GM23338 (cell line): ENCODE data around the gene KATNAL2.
"Not testable (repeated sequence)": the region's sequence is repeated elsewhere in the genome, so short reads cannot be mapped to it uniquely, and the experiment has no call there.

Source experiments
- CREB1 ChIP-seq: fragments of 250-450 bp; sonication (Bioruptor Pico); IDR thresholded peaks from 2 replicates; pipeline ENCODE4 v1.5.0; 2020; ENCODE audit warnings: low read depth, mild to moderate bottlenecking, moderate library complexity
- ETS1 ChIP-seq: IDR thresholded peaks from 2 replicates; pipeline ENCODE4 v1.6.1; 2016; ENCODE audit warnings: antibody characterized with exemption
- EZH2 ChIP-seq: fragments of 200-600 bp; sonication (generic); IDR thresholded peaks from one replicate; pipeline ENCODE4 v1.8.0; 2017; ENCODE audit warnings: antibody characterized with exemption, mild to moderate bottlenecking, low read depth; ENCODE audit not compliant: unreplicated experiment
- EZH2phosphoT487 ChIP-seq: fragments of 200-600 bp; sonication (generic); IDR thresholded peaks from one replicate; pipeline ENCODE4 v1.8.1; 2018; ENCODE audit warnings: antibody characterized with exemption; ENCODE audit not compliant: unreplicated experiment
- JUNB ChIP-seq: IDR thresholded peaks from one replicate; pipeline ENCODE4 v1.6.1; 2016; ENCODE audit warnings: antibody characterized with exemption; ENCODE audit not compliant: unreplicated experiment
- NANOG ChIP-seq: IDR thresholded peaks from 2 replicates; pipeline ENCODE4 v1.6.1; 2016; ENCODE audit warnings: antibody characterized with exemption, borderline replicate concordance
- POLR2AphosphoS5 ChIP-seq: IDR thresholded peaks from 2 replicates; pipeline ENCODE4 v1.6.1; 2016; ENCODE audit warnings: antibody characterized with exemption, low read depth
- REST ChIP-seq: IDR thresholded peaks from one replicate; pipeline ENCODE4 v1.6.1; 2018; ENCODE audit warnings: antibody characterized with exemption; ENCODE audit not compliant: unreplicated experiment
- STAT1 ChIP-seq: IDR thresholded peaks from one replicate; pipeline ENCODE4 v1.6.1; 2016; ENCODE audit warnings: antibody characterized with exemption; ENCODE audit not compliant: unreplicated experiment
- ZNF114 ChIP-seq: fragments of 250-450 bp; sonication (Bioruptor Pico); IDR thresholded peaks from 2 replicates; pipeline ENCODE4 v1.5.0; 2020; ENCODE audit warnings: mild to moderate bottlenecking, moderate library complexity
- ZNF331 ChIP-seq: fragments of 250-450 bp; sonication (Bioruptor Pico); IDR thresholded peaks from 2 replicates; pipeline ENCODE4 v1.5.0; 2020; ENCODE audit warnings: low read depth, mild to moderate bottlenecking, moderate library complexity
- TF ChIP-seq, protein P1 (sequence below), 2 experiments: fragments of 200-600 bp in 1 of 2; sonication (generic) in 1 of 2; conservative IDR thresholded peaks; 2 replicates each; pipeline versions ENCODE4 v1.5.1 to v1.6.1; 2016 to 2017; ENCODE audit warnings: antibody characterized with exemption in 2 of 2, low read depth in 2 of 2, mild to moderate bottlenecking in 2 of 2, moderate library complexity in 1 of 2
- TF ChIP-seq, protein P2 (sequence below): fragments of 250-450 bp; sonication (Bioruptor Pico); IDR thresholded peaks from 2 replicates; pipeline ENCODE4 v1.5.0; 2020; ENCODE audit warnings: mild to moderate bottlenecking, moderate library complexity

DNA sequence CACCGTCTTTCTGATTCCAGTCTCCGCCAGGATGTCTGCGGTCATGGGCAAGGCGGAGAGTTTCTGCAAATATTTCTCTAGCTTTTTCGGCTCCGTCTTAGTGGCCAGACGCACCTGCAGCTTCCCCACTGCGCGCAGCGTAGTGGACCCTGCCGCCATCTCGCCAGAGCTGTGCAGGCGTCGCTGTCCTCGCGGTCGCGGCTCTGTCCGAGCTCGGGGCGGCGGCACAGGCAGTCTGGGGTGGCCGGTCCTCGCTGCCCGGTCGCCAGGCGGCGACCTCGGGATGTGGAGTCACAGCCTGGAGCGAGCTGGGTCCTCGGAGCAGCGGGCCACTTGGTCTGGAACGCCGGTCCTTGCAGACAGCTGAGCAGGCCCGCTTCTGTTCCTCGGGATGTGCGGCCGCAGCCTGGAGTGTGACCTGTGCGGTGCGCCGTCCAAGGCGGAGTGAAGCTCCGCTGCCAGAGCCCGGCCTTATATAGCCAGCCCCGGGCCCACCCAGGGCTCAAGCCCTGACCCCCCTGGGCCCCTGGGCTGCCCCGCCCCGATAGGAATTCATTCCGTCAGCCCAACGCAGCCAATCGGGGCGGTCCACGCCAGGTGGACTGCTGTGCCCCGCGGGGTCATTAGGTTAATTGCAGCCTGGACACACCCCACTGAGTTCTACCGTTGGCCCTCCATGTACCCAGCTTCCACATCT lies 106.5 kb downstream of the KATNAL2 start:
- TF ChIP-seq, protein P1, sequence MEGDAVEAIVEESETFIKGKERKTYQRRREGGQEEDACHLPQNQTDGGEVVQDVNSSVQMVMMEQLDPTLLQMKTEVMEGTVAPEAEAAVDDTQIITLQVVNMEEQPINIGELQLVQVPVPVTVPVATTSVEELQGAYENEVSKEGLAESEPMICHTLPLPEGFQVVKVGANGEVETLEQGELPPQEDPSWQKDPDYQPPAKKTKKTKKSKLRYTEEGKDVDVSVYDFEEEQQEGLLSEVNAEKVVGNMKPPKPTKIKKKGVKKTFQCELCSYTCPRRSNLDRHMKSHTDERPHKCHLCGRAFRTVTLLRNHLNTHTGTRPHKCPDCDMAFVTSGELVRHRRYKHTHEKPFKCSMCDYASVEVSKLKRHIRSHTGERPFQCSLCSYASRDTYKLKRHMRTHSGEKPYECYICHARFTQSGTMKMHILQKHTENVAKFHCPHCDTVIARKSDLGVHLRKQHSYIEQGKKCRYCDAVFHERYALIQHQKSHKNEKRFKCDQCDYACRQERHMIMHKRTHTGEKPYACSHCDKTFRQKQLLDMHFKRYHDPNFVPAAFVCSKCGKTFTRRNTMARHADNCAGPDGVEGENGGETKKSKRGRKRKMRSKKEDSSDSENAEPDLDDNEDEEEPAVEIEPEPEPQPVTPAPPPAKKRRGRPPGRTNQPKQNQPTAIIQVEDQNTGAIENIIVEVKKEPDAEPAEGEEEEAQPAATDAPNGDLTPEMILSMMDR (conservative IDR thresholded peaks at IDR 0.05; ENCODE audit: low read depth in 2 of 2), result not testable (repeated sequence)
- TF ChIP-seq EZH2; POLR2AphosphoS5; REST; ETS1; EZH2phosphoT487; CREB1; JUNB; NANOG; STAT1; ZNF114 (CRISPR knock-in tag); ZNF331 (CRISPR knock-in tag): not testable (repeated sequence)
- TF ChIP-seq, protein P2, sequence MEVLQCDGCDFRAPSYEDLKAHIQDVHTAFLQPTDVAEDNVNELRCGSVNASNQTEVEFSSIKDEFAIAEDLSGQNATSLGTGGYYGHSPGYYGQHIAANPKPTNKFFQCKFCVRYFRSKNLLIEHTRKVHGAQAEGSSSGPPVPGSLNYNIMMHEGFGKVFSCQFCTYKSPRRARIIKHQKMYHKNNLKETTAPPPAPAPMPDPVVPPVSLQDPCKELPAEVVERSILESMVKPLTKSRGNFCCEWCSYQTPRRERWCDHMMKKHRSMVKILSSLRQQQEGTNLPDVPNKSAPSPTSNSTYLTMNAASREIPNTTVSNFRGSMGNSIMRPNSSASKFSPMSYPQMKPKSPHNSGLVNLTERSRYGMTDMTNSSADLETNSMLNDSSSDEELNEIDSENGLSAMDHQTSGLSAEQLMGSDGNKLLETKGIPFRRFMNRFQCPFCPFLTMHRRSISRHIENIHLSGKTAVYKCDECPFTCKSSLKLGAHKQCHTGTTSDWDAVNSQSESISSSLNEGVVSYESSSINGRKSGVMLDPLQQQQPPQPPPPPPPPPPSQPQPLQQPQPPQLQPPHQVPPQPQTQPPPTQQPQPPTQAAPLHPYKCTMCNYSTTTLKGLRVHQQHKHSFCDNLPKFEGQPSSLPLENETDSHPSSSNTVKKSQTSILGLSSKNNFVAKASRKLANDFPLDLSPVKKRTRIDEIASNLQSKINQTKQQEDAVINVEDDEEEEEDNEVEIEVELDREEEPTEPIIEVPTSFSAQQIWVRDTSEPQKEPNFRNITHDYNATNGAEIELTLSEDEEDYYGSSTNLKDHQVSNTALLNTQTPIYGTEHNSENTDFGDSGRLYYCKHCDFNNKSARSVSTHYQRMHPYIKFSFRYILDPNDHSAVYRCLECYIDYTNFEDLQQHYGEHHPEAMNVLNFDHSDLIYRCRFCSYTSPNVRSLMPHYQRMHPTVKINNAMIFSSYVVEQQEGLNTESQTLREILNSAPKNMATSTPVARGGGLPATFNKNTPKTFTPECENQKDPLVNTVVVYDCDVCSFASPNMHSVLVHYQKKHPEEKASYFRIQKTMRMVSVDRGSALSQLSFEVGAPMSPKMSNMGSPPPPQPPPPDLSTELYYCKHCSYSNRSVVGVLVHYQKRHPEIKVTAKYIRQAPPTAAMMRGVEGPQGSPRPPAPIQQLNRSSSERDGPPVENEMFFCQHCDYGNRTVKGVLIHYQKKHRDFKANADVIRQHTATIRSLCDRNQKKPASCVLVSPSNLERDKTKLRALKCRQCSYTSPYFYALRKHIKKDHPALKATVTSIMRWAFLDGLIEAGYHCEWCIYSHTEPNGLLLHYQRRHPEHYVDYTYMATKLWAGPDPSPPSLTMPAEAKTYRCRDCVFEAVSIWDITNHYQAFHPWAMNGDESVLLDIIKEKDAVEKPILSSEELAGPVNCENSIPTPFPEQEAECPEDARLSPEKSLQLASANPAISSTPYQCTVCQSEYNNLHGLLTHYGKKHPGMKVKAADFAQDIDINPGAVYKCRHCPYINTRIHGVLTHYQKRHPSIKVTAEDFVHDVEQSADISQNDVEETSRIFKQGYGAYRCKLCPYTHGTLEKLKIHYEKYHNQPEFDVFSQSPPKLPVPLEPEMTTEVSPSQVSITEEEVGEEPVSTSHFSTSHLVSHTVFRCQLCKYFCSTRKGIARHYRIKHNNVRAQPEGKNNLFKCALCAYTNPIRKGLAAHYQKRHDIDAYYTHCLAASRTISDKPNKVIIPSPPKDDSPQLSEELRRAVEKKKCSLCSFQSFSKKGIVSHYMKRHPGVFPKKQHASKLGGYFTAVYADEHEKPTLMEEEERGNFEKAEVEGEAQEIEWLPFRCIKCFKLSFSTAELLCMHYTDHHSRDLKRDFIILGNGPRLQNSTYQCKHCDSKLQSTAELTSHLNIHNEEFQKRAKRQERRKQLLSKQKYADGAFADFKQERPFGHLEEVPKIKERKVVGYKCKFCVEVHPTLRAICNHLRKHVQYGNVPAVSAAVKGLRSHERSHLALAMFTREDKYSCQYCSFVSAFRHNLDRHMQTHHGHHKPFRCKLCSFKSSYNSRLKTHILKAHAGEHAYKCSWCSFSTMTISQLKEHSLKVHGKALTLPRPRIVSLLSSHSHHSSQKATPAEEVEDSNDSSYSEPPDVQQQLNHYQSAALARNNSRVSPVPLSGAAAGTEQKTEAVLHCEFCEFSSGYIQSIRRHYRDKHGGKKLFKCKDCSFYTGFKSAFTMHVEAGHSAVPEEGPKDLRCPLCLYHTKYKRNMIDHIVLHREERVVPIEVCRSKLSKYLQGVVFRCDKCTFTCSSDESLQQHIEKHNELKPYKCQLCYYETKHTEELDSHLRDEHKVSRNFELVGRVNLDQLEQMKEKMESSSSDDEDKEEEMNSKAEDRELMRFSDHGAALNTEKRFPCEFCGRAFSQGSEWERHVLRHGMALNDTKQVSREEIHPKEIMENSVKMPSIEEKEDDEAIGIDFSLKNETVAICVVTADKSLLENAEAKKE (CRISPR knock-in tag), result not testable (repeated sequence)
